VCaP (cell line): ENCODE data around the gene GPR132.
"Not testable (repeated sequence)": the region's sequence is repeated elsewhere in the genome, so short reads cannot be mapped to it uniquely, and the experiment has no call there.

Experiments
- H3K27ac ChIP-seq: fragments of 450-650 bp; 2 replicates; pipeline ENCODE4 v1.5.1; 2017
- CTCF ChIP-seq: fragments of 450-650 bp; conservative IDR thresholded peaks from 2 replicates; pipeline ENCODE4 v1.5.1; 2017; ENCODE audit warnings: mild to moderate bottlenecking, moderate library complexity

Gene GPR132

DNA sequence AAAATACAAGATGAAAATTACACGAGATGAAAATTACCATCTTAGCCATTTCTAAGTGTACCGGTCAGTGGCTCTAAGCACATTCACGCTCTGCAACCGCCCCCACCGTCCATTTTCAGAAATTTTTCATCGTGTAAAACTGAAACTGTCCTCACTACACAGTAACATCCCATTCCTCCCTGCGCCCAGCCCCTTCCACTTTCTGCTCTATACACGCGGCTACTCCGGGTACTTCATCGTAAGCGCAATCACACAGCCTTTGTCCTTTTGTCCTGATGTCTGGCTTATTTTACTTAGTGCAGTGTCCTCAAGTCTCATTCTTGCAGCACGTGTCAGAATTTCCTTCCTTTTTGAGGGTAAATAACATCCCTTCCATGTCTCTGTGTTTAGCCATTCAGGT lies 3.6 kb upstream of the GPR132 start:
- H3K27ac ChIP-seq = no peak overlapping the region
- TF ChIP-seq CTCF = no peak

DNA sequence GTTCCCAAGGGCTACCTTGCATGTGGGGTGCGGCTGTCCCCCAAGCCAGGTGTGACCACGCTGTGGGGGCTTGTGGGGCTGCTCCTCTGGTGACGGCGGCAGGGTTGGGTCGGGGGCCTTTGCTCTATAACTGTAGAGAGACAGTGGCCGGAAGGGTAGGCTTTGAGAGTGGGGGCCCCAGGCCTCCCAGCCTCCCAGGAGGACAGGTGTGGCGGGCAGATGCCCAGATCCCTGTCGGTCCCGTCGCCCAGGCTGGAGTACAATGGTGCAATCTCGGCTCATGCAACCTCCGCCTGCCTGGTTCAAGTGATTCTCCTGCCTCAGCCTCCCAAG lies 2.7 kb upstream of the GPR132 start:
- no peak overlapping the region for H3K27ac ChIP-seq
- TF ChIP-seq CTCF = no peak

- no peak for TF ChIP-seq CTCF
- H3K27ac ChIP-seq = no peak overlapping the region
These were observed 2.1 kb upstream of the GPR132 start for GRCh38 chr14:105067140-105067968.

GRCh38 chr14:105066240-105067071 lies 1.2 kb upstream of the GPR132 start:
- TF ChIP-seq CTCF = no peak
- H3K27ac ChIP-seq = no peak overlapping the region

- TF ChIP-seq CTCF = no peak
These were observed 498 bp downstream of the GPR132 start for GRCh38 chr14:105064721-105065143.

GRCh38 chr14:105064001-105064400 lies 1.2 kb downstream of the GPR132 start:
- no peak overlapping the region for H3K27ac ChIP-seq
- TF ChIP-seq CTCF = no peak

More at GRCh38 chr14:105064721-105065143, 498 bp downstream of the GPR132 start:
- H3K27ac ChIP-seq = no peak overlapping the region

DNA sequence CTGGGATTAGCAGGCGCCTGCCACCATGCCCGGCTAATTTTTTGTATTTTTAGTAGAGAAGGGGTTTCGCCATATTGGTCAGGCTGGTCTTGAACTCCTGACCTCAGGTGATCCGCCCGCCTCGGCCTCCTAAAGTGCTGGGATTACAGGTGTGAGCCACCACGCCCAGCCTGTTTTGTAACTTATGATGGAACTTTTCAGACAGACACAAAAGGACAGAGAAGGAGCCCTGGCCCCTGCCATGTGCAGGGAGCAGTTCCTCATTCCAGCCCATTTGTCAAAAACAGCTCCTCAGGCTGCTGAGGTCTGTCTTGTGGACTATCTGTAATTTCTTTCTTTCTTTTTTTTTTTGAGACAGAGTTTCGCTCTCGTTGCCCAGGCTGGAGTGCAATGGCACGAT lies 1.7 kb downstream of the GPR132 start:
- not testable (repeated sequence) for H3K27ac ChIP-seq

- TF ChIP-seq CTCF = no peak
- no peak overlapping the region for H3K27ac ChIP-seq
These were observed 2.2 kb downstream of the GPR132 start for GRCh38 chr14:105063056-105063455.
